DMS79 (cell line): Measurements from ENCODE around the gene ENC1.

Source experiments
- DNase-seq: peaks from one replicate; lab custom pipeline; 2025; lab: John Stamatoyannopoulos, UW

ENC1 gene

GRCh38 chr5:74657165-74657564, 16.6 kb upstream of the ENC1 start:
- no peak for DNase-seq

DNA sequence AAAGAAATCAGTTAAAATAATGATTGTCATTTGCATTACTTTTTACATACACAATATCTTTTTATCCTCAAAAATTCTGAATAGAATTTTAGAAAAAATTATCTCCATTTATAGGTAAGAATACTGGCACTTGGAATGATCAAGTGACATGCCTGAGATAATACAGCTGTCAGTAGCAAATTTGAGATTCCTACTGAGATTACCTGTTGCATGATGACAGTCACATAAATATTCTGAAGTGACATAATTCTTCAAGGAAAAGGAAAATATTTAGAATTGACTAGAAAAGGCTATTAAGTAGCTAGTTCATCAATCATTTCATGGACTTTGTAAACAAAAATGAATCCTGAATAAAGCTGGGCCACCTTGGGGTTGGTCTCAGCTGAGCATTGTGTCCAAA, 15.2 kb upstream of the ENC1 start:
- DNase-seq: no peak

- DNase-seq: no peak
Measured at GRCh38 chr5:74655206-74655605, 14.7 kb upstream of the ENC1 start.

- no peak for DNase-seq
Measured at GRCh38 chr5:74653991-74654390, 13.5 kb upstream of the ENC1 start.

DNA sequence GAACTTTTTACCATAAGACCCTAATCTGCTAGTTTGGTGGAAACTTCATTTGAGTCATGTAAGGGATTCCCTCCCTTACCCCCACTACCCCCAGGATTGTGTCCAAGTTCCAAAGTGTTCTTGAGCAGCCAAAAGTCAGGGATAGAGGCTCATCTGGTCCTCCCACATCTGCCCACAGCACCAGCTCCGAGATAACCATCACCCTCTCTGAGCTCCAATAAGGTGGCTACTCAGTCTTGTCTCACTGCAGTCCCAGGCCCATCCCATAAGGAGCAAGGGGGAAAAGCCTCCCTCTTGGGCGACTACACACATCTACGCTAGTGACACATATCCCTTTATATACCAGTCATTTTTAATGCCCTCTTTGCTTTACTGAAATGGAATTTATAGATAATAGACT, 12.0 kb upstream of the ENC1 start:
- DNase-seq: no peak

DNA sequence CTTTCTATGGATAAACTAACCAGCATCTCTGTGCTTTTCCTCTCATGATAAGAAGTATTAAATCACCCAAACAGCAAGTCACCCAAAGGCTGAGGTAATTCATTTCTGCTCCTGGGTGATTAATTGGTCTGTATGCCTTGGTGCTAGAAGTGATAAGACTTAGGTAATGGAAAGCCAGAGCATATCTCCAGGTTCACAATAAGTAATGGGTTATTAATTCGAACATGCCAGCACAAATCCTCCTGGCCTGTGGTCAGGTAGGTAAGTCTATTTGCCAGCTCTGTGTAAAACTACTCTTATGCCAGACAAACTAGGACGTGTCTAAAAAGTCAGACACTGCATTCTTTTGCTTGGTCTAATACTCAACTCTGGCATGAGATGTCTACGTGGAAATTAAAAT, 11.2 kb upstream of the ENC1 start:
- no peak for DNase-seq

DNA sequence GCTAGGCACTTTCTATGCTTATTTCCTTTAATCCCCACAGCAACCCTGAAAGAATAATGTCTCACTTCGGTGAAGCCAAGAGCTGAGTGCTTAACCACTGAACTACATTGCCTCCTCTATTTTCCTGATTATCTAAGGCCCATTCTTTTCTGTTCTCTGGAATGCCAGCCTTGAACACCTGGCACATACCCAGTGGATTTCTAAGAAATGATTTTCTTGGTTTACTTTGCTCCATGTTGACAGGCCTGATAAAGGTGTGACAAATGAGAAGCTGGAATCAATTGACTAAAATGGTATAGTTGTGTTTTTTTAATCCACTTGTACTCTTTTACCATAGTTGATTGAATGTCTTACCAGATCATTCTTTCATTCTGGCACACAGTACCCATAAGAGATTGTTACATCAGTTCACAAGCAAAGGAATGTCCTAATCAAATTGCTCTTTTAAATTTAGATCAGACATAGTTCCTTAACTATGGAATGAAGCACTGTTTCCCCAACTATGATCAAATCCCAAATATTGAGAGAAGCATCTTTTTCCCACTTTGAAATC, 9.0 kb upstream of the ENC1 start:
- no peak for DNase-seq

- DNase-seq: peak; percentile 16
Measured at GRCh38 chr5:74648835-74649293, 8.3 kb upstream of the ENC1 start.

DNA sequence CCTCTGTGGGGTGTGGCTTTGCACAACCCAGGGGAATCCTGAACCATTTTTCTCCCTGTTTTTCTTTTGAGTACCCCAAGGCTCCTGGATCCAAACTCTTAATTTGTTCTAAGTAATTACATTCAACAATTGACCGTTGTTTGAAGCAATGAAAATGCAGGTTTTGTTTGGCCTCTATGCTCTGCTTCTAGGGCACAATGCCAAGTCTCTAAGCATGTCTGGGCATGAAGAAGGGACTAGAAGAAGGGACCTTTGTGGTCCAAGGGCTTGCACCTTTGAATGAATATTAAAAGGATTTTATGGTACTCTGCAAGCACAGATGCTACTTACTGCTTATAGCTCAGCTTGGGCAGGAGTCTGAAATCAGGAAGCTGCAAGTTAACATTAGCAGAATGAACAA, 6.6 kb upstream of the ENC1 start:
- peak; percentile 86 for DNase-seq

GRCh38 chr5:74643111-74643562, 2.6 kb upstream of the ENC1 start:
- no peak for DNase-seq

DNA sequence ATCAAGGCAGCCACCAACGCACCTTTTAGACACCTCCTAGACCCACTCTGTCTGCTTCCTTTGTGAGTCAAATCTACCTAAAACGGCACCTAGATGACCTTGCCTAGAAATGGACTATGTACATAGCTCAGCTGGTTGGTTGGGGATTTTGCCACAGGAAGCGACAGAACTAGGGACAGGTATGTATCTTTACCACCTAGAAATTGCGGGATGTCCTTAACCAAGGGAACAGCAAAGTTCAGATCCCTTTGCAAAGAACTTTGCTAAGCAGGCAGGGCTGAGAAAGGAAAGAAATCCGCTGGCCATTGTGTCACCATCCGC, 2.0 kb upstream of the ENC1 start:
- DNase-seq: no peak

GRCh38 chr5:74641735-74642542, 1.4 kb upstream of the ENC1 start:
- peak; percentile 16 for DNase-seq

DNA sequence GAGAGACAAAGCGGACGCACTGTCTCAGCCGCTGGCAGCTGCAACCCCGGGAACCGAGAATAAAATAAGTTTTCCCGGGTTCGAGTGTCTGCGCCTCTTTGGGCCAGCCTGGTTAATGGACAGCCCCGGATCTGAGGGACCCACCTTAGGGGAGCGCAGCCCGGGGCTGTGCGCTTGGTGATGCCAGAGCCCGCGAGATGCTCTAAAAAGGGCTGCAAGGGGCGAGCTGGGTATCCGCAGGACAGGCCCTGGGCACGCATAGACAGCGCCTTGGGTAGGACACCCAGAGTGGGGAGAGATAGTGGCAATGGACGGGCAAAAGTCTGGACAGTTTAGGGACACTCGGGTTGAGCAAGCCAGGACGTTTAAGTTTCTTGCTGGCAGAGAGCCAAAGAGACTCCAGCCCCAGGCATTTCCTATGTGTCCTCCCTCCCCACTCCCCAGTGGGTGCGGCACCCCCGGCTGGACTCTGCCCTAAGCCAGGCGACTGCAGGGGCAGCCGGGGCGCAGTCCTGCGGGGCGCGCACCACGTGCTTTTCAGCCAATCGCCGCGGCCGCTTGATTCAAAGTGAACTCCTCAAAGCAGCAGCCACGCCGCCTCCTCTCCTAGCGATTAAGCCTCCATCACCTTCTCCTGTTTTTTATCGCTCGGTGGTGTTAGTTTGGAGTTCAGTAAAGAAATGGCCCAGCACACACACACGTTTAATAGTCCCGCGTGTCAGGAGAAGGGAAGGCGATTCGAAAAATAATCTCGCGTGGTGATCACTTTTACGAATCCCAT, 616 bp upstream of the ENC1 start:
- DNase-seq: peak; percentile 55

GRCh38 chr5:74639807-74640449, 600 bp downstream of the ENC1 start:
- no peak for DNase-seq

- DNase-seq: no peak
Measured at GRCh38 chr5:74638970-74639806, 1.3 kb downstream of the ENC1 start.

DNA sequence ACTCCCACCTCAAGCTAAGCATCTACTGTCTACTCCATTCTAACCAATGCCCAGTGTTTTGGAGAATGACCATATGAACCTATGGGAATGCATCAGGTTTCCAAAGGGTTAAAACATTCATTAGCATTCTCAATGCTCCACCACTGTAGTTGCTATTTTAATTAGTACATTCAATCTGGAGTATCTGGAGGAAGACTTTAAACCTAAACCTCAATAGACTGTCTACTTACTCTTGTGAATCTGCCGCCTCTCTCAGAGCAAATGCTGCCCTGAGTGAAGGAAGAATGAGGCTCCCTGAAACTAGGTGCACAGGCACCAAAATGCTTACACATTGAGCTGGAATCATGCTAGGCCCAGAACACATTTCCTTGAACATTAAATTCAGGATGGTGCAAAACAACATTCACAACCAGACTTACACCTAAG, 2.0 kb downstream of the ENC1 start:
- no peak for DNase-seq

DNA sequence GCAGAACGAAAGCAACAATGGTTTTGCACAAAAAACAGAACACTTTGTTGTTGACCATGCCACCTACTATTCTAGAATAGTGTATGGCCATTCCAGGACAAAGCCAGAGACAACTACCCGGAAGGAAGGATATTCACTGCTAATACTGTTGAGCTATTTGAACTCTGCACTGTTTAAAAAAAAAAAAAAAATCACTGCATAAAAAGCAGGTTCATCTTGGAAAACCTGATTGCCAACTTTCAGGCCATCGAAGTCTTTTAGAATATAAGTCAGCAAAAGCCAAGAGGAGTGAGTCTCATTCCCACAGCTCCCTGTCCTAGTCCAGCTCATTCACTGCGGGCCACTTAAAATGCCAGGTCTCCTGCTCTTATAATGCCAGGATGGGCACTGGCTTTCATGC, 4.0 kb downstream of the ENC1 start:
- DNase-seq: no peak

DNA sequence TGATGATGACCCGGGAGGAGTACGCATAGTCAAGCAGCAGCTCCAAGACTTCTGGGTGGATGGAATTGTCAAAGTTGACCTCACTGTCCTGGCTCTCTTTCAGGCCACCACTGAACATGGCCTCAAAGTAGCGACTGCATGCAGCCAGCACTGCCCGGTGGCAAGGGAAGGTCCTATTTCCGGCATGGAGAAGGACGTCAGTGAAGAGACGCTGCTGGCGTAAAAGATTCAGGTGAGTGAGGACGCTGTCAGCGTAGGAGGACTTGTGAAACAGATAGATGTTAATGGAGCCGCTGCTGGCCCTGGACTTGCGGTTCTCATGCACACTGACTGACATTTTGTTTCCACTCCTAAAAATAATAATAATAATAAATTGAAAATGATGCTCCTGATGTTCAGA, 4.4 kb downstream of the ENC1 start:
- DNase-seq: no peak

GRCh38 chr5:74634611-74635286, 5.8 kb downstream of the ENC1 start:
- DNase-seq: no peak

DNA sequence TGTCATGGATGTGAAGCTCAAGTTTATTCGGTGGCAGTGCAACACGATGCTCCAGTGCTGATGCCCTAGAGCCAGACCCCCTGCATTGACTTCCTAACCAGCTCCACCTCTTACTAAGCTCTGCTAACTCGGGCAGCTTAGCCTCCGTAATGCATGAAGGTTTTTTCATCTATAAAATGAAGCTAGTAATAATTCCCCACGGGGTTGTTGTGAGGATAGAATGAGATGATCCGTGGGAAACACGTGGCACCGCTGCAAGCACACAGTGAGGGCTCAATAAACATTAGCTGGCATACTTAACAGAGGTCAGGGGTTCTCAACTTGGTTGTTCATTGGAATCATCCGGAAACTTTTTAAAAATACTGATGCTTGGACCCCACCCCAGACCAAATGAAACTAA, 6.8 kb downstream of the ENC1 start:
- DNase-seq: no peak

DNA sequence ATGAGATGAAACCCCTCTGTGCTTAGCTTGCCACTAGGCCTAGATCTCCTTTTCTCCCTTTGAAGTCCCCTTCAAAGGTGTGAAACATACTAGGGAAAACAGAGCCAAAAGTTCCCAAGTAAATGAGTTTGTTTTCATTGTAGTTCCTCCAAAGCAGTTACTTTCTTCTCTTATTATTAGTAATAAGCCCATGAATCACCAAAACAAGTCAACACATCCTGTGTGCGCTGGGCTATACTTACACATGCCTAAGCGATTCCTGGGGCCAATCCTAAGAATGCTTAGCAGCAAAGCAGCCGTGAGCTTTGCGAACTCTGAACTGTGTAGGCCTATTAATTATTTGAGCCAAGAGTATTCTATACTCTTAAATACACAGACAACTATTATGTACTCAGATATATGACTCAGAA, 7.6 kb downstream of the ENC1 start:
- no peak for DNase-seq
